ENCODE data around the gene PKDREJ.

PKDREJ gene

GRCh38 chr22:46239261-46240048, 23.7 kb downstream of the PKDREJ start:
- DNase-seq (ENCODE audit: low read depth in 2 of 2) = no peak

GRCh38 chr22:46238541-46238940, 24.6 kb downstream of the PKDREJ start:
- DNase-seq (ENCODE audit: low read depth in 2 of 2) = no peak

DNA sequence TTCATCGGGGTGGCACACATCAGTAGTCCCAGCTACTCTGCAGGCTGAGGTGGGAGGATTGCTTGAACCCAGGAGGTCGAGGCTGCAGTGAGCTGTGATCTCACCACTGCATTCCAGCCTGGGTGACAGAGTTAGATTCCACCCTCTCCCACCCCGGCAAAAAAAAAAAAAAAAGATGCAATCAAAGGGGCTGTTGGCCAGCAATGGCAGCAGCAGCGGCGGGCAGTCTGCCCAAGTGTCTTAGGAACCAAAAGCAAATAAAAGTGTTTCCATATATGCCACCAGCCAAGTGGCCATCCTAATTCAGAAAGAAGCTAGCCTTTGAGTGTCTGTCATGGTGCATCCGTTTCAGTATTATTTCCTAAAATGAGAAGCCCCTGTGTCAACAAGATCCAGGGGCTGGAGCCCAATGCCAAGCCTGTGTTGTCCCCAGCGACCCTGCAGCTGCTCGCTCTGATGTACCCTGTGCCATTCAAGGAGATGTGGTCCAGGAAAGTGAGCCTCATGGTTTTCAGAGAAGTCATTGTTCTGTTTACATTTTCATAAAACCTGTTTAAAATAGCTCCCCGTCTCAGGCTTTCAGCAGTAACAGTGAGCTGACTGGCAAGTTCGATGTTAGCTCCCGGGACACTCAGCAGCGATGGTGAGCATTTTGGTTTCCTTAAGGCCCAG, 25.6 kb downstream of the PKDREJ start:
- no peak for DNase-seq (ENCODE audit: low read depth in 2 of 2)

- DNase-seq (ENCODE audit: low read depth in 2 of 2) = no peak
Observed at GRCh38 chr22:46234969-46235368, 28.2 kb downstream of the PKDREJ start.

DNA sequence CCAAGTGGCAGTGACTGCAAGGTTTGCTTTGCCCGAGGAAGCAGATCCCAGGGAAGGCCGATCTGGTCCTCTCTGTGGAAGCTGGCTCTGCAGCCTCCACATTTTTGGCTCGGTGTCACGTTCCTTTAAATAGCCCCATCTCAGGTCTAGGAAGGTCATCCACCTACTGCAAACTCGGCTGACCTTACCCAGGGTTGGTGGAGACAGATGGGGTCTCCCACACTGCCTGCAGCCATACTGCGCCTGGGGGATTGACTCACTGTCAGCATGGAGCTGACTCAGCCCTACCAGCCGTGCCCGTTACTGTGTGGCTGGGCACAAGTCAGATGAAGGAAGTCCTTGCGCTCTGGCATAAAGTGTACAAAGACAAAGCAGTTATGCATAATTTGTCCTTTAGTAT, 29.9 kb downstream of the PKDREJ start:
- no peak for DNase-seq (ENCODE audit: low read depth in 2 of 2)

GRCh38 chr22:46230262-46230901, 32.8 kb downstream of the PKDREJ start:
- no peak for DNase-seq (ENCODE audit: low read depth in 2 of 2)

DNA sequence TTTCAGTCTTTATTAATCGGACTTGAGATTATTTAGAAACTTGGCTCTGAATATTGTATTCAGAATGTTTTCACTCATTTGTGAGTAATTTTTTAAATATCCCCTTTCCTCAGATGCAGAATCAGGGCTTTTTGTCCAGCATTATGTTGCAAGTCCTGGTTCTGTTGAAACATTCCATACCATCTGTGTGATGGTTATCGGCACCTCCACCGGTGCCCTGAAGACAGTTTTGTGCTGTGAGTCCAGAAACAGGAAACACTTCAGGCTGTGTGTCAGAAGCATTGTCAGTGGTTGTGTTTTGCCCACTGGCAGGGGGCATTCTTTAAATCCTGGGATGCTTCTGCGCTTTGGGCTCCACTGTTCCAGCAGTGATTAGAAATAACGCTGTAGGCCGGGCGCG, 33.4 kb downstream of the PKDREJ start:
- DNase-seq (ENCODE audit: low read depth in 2 of 2) = no peak

DNA sequence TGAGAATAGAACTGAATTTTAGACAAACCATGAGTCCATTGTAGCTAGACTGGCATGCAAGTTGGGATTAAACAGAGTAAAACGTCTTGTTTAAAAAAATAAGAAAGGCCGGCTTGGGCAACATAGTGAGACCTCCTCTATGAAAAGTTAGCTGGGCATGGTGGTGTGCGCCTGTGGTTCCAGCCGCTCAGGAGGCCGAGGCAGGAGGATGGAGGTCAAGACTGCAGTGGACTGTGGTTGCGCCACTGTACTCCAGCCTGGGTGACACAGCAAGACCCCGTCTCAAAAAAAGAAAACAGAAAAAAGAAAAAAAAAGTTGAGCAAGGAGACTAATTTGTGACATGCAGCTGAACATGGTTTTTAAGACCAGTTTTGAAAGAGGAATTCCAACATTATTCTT, 36.6 kb downstream of the PKDREJ start:
- DNase-seq (ENCODE audit: low read depth in 2 of 2) = no peak

GRCh38 chr22:46225631-46226030, 37.5 kb downstream of the PKDREJ start:
- DNase-seq (ENCODE audit: low read depth in 2 of 2) = no peak

GRCh38 chr22:46224898-46225290, 38.2 kb downstream of the PKDREJ start:
- DNase-seq (ENCODE audit: low read depth in 2 of 2) = no peak

GRCh38 chr22:46224044-46224897, 38.9 kb downstream of the PKDREJ start:
- DNase-seq (ENCODE audit: low read depth in 2 of 2) = no peak

DNA sequence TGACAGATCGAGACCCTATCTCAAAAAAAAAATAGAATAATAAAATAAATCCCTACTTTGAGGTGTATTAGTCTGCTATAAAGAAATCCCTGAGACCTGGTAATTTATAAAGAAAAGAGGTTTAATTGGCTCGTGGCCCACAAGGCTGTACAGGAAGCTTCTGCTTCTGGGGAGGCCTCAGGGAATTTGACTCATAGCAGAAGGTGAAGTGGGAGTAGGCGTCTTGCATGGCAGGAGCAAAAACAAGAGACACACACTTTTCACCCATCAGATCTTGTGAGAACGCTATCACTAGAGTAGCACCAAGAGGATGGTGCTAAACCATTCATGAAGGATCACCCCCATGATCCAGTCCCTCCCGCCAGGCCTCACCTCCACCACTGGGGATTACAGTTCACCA, 42.2 kb downstream of the PKDREJ start:
- no peak for DNase-seq (ENCODE audit: low read depth in 2 of 2)

DNA sequence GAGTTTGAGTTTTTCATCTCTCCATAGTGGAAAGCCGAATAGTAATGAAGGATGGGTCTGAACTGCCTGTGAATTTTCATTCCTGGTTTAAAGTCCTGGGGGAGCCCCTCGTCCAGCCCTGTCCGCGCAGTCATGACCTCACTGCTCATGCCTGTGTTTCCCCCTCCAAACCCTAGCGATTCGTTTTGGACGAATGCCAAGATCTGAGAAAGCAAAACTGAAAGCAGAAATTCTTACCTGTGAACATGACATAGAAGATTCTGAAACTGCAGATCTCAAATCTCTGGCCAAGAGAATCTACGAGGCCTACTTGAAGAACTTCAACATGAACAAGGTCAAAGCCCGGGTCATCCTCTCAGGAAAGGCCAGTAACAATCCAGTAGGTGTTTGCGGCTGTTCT, 43.5 kb downstream of the PKDREJ start:
- no peak for DNase-seq (ENCODE audit: low read depth in 2 of 2)

- no peak for DNase-seq (ENCODE audit: low read depth in 2 of 2)
Observed at GRCh38 chr22:46214616-46215015, 48.5 kb downstream of the PKDREJ start.

- no peak for DNase-seq (ENCODE audit: low read depth in 2 of 2)
Observed at GRCh38 chr22:46214149-46214548, 49.0 kb downstream of the PKDREJ start.

DNA sequence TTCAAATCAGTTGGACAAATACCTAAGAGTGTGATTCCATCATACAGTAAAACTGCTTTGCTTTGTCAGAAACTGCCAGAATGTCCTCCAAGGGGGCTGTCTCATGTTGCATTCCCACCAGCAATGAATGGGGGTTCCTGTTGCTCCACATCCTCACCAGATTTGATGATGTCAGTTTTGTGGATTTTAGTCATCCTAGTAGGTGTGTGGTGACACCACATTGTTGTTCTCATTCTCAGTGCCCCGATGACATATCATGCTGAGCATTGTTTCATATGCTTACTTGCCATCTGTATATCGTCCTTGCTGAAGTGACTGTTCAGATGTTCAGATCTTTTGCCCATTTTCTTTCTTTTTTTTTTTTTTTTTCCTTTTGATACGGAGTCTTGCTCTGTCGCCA, 50.1 kb downstream of the PKDREJ start:
- peak in 1 of 2 donors; percentile 5 for DNase-seq (ENCODE audit: low read depth in 2 of 2)

DNA sequence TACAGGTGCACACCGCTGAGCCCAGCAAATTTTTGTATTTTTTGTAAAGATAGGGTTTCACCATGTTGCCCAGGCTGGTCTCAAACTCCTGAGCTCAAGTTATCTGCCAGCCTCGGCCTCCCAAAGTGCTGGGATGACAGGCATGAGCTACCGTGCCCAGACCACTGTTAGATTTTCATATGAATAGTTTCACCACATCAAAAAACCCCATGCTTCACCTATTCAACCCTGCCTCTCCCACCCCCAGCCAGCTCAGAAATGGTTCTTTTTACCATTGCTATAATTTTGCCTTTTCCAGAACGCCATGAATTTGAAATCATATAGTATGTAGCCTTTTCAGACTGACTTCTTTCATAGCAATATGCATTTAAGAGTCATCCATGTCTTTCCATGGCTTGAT, 50.9 kb downstream of the PKDREJ start:
- DNase-seq (ENCODE audit: low read depth in 2 of 2) = no peak

DNA sequence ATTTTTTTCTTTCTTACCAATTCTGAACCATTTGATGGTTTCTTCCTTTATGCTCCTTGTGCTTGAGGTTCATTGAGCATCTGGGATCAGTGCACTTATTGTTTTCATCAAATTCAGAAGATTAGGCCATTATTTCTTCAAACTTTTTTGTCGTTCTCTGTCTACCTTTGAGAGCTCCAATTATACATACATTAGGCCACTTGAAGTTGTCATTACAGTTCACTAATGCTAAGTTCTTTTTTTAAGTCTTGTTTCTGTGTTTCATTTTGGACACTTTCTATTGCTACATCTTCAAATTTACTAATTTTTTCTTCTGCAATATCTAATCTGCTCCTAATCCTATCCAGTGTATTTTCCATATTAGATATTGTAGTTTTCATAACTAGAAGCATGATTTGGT, 53.9 kb downstream of the PKDREJ start:
- DNase-seq (ENCODE audit: low read depth in 2 of 2) = no peak
